ENCODE data around the gene GALNTL6.
"Not testable (repeated sequence)": the region's sequence is repeated elsewhere in the genome, so short reads cannot be mapped to it uniquely, and the experiment has no call there.

Gene GALNTL6

DNA sequence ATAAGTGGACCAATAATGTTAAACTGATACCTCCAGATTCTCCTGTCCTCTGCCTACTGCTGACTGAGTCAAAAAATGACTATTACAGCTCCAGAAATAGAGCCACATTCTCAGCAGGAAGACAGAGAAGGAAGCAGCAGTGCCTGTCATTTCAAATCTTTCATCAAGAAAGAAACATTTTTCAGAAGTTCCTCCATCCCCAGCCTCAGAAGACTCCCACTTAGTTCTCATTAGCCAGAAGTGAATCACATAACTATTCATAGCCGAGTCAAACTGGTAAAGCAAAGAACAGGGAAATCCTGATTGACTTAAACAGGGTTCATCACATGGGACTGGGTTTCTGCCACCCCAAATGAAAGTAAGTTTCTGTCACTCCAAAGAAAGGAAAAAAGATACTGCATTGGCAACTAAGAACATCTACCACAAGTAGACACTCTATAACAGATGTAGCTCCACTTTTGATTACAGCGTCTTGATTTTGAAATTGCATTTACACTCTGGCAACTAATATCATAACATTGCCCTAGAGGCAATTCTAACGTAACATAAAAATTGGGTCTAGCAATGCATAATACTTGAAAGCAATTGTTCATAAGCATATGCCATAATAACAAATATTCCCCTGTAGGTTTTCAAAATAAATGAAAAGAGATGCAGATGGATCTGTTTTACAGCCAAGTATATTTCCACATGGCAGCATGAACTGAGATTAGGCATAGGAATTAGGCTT lies 599.8 kb downstream of the GALNTL6 start:
- no peak for DNase-seq

DNA sequence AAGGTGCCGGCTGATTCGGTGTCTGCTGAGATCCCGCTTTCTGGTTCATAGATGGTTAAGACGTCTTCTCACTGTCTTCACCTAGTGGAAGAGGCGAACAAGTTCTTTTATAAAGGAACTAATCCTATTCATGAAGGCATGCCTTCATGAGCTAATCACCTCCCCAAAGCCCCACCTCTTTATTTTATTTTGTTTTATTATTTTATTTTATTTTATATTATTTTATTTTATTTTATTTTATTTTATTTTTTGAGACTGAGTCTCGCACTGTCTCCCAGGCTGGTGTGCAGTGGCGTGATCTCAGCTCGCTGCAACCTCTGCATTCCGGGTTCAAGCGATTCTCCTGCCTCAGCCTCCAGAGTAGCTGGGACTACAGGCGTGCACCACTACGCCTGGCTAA lies 615.8 kb downstream of the GALNTL6 start:
- DNase-seq: not testable (repeated sequence)

DNA sequence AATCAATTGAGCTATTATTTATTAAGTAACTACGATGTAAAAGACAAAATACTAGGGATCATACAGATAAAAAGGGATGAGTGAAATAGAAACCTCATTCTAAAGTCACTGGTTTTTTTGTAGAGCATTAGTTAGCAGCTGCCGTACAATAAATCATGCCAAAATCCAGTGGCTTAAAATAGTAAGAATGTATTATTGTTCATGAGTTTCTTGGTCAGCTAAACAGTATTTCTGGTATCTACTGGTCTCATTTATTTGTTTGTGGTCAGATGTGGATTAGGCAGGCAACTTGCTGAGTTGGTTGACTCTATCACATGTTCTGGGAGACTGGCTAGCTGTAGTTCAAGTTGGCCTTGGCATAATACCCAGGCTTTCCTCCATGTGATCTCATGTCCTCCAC lies 667.3 kb downstream of the GALNTL6 start:
- DNase-seq: no peak

- no peak for DNase-seq
These were observed 668.8 kb downstream of the GALNTL6 start for GRCh38 chr4:172481802-172482508.

DNA sequence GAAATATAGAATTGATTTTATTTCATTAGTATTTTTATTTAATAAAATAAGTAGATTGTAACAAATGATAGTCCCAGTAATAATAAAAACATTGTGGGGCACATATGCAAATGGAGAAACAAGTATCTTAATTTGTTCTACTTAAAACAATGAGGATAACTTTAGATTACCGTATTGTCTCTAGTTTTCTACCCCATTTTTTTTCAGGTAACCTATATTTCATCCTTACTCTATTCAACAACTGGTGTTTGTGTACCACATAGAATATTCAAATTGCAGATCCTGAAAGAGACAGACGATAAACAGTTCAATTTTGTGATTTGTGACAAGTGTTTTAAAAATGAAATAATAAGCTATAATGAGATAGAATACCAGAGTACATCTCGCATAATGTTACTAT lies 671.8 kb downstream of the GALNTL6 start:
- DNase-seq: no peak

DNA sequence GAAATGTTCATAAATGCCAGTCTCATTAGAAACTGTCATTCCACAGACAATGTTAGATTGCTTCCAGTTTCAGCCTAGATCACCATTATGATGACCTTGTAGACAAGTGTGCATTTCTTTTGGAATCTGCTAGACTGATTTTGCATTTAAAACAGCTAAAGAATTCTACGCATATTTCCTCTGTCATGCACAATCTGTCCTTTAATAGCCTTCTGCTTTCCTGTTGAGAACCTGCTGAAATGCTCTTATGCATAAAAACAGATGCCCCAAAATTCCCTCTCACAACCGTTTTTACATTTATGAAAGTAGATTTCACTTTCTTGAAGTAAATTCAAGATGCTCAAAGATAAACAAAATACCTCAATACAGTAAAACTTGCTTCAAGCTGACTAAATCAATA lies 673.3 kb downstream of the GALNTL6 start:
- DNase-seq: no peak

DNA sequence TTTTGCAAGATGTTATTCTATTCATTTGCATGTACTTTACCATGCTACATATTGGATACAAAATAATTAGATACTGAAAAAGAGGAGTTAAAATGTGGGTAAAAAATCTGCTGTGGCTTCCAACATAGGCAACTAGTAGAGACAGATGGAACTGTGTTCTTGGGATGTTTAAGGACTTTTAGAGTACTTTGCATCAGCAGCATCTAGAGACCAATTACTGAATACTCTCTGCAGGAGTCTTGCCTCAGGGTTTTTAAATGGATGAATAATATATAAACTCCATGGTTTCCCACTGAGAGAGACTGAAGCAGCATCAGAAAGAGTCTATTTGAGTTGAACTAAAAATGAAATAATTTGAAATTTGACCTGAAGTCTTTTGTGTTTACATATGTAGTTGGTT lies 676.7 kb downstream of the GALNTL6 start:
- no peak for DNase-seq

GRCh38 chr4:172495769-172496168 lies 682.6 kb downstream of the GALNTL6 start:
- no peak for DNase-seq

DNA sequence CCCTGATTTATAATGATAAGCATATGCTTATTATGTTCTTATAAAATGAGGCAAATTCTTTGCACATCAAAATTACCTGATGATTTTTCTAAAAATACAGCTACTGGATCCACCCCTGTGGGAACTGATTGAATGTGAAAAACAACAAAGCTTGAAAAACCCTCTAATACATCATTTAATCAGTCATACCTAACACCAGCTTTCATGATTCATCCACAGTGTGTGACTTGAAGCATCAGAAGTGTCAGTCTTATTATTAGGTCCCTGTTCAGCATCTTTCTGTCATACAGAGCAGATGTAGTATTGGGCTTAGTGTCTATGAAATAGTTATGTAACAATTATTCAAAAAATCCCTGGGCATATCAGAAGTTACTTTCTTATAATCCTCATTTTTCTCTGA lies 684.1 kb downstream of the GALNTL6 start:
- DNase-seq: no peak

DNA sequence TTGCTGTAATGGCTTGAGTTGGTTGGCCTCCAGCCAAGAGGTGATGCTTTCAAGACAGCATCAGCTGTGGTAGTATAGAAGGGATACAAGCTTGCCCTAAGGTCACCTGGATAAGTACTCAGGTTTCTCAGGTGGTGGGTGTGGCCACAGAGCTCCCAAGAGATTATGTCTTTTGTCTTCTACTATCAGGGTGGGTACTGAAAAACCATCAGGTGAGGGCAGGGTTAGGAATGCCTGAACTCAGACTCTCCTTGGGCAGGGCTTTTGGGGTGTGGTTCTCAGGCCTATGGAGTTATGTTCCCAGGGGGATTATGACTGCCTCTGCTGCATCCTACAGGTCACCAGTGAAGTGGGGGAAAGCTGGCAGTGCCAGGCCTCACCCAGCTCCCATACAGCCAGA lies 700.8 kb downstream of the GALNTL6 start:
- DNase-seq: no peak

GRCh38 chr4:172514801-172515200 lies 701.6 kb downstream of the GALNTL6 start:
- DNase-seq: no peak

DNA sequence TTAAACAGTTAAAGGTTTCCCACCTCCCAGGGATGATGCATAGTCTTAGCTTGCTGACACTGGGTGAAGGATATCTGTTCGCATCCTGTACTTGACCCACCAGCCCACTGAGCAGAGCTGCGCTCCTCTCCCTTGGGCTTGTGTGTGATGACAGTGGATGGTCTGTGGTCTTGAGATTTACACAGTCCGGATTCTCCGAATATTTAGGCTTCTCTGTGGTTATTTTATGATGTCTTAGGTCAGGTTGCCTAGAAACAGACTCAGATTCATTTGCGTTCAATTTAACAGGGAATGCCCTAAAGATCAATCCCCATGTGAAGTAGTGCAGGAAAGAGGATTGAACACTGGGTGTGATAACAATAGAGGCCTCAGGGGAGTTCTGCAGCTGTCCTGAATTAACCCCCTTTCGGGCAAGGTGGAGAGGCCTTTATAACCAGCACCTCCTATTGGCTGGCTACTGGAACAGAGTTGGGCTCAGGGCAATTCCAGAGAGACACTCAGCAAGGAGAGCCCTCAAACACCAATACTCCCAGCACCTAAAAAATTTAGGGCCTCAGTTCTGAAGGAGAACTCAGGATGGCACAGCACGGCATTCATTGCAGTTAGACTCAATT lies 702.2 kb downstream of the GALNTL6 start:
- no peak for DNase-seq

DNA sequence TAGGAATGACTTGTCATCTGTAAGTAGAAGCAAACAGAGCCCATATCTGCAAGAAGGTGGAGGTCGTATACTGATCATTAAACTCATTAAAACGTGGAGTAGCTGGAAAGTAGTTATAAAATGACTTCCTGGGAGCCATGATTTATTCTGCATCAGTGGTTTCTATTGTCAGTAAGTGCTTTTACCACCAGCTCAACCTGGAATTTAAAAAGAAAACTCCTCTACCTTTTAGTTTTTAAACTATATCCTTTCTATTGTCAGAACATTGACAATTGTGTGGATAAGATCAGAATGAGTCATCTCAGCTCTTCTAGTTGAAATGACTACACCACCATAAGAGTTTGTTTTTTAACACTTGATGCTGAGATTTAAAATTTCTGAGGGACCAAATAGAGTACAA lies 704.2 kb downstream of the GALNTL6 start:
- DNase-seq: no peak

DNA sequence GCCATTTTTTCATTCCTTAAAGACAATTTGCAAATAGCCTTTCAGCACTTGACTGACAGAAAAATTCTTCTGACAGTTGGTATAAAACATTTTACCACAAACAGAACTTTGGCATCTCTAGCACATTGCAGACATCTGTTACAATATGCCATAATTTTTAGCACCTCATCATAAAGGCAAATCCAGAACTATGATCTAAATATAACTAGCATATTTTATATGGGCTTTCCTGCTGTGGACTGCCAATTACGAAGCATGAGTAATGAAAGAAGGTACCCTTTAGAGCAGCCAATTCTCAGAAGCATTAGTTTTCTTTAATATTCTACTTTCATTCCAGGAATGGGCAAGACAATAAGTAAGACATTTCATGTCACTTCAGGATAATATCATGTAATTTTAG lies 708.0 kb downstream of the GALNTL6 start:
- DNase-seq: no peak

- DNase-seq: no peak
These were observed 708.5 kb downstream of the GALNTL6 start for GRCh38 chr4:172521680-172522079.

GRCh38 chr4:172543249-172543648 lies 730.0 kb downstream of the GALNTL6 start:
- no peak for DNase-seq

GRCh38 chr4:172546782-172547181 lies 733.6 kb downstream of the GALNTL6 start:
- no peak for DNase-seq

DNA sequence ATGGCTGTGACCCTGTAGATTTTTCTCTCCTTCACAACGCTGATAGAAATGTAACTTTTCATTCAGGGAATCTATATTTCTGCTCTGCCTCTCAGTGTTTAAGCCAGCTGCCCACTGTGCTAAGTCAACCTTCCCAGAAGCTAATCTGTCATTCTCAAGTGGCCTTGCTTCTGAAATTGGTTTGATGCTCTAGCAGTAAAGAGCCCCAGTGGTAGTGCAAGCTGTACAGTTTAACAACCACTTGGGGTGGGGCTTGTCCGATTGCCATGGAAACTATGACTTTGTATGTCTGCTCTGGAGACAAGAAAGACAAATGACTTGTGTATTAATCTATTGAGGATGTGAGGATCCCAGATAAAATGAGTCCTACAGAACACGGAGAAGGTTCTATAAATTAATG lies 734.5 kb downstream of the GALNTL6 start:
- no peak for DNase-seq

DNA sequence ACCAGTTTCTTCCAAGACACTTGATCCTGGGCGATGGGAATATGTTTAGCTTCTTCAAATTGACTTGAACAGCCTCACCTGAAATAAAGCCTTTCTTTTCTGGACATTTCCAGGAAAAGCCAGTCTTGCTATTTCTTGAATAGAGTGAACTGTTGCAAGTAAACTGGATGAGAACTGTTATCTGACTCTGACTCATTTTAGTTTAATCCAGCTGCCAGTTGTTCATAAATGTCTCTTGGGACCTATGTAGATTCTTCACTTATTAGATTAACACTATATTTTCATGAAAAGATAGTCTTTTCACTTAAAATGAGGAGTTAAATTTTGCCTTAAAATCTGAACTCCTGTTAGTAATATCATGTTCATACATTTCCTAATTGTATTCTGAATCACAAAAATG lies 740.0 kb downstream of the GALNTL6 start:
- DNase-seq: no peak

- no peak for DNase-seq
These were observed 741.4 kb downstream of the GALNTL6 start for GRCh38 chr4:172554588-172554987.

- DNase-seq: no peak
These were observed 742.5 kb downstream of the GALNTL6 start for GRCh38 chr4:172555725-172556124.

DNA sequence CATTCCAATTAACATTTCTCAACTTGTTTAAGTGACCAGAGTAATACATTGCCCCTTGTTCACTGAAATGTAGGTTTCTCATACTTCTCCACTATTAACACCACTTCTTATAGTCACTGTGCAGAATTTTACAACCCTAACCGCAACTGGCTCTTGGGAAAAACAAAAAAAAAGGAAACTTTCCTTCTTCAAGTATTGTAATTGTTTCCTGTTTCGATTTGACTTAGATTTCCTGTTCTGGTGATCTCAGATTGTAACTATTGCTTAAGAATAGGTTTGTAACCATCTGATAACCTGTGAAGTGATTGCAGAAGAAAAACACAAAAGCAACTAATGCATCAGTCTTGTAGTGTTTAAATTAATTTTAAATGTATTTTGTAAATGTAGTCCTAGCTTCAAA lies 760.7 kb downstream of the GALNTL6 start:
- DNase-seq: no peak

DNA sequence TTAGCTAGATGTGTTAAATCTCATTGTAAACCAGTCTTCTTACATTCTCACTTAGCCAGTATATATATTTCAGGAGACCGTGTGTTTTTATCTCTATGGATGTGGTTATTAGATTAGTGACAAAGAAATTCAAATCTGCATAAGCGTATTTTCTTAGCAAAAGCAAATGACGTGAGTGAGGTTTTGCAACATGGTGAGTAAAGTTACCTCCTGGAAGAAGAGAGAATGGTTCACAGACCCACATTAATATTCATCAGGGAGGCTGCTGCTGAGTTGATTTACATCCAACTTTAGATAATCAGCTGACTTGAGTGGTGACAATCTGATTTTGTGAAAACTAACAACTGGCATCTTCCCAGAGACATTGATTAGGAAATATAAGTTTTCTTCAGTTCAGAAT lies 765.5 kb downstream of the GALNTL6 start:
- no peak for DNase-seq

- DNase-seq: no peak
These were observed 771.6 kb downstream of the GALNTL6 start for GRCh38 chr4:172584816-172585215.

Data from hematopoietic multipotent progenitor cell treated with erythropoietin and hydrocortisone succinate and interleukin-3 and kit ligand, for 8 days (in vitro differentiated cells).